ENCODE measurements around the gene RHOF. TPM values are rescaled to one million over a fixed set of nuclear protein-coding genes. Genes with fewer than 3 reads are reported as not detected.

The RHOF gene
- total and polyA plus RNA-seq, 2 of the 13 experiments (the other 11 are each of a cell fraction or from before 2014, with no cell fraction given) = 14.6 to 32.2 TPM

DNA sequence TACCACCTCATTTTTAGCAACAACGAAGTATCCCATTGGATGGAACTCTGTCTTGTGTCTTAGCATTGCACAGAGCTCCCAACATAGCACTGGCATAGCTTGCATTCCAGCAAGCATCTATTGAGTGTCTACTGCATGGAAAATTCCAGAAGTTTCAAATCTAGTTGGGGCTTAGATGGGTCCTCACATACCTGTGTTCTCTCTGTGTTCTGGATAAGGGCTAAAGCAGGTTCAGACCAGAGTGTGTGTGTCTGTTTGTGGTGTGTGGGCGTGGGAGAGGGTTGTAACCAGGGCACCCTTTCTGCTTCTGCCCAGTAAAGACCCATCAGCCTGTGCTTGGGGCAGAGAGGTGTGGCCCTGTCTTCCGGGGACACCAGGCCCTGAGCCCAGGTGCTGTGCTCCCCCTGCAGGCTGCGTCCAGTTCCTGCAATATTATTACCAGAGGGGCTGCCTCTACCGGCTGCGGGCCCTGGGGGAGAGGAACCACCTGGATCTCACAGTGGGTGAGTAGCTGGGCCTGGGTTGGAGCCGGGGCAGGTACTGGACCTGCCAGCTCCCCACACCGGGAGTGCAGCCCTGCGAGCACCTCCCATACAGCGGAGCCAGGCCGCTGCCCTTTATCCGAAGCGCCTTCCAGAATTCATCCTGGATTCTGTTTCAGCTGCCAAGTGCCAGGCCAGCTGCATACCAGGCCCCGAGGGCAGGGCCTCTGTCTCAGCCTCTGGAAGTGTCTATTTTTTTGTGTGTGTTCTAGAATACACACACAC lies 20.3 kb downstream of the RHOF start (continued):
- TF ChIP-seq, protein P1, sequence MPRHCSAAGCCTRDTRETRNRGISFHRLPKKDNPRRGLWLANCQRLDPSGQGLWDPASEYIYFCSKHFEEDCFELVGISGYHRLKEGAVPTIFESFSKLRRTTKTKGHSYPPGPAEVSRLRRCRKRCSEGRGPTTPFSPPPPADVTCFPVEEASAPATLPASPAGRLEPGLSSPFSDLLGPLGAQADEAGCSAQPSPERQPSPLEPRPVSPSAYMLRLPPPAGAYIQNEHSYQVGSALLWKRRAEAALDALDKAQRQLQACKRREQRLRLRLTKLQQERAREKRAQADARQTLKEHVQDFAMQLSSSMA (CRISPR knock-in tag; IDR thresholded peaks at IDR 0.05) = no peak
- TF ChIP-seq SP1 (IDR thresholded peaks at IDR 0.05) (no peak), SP1 (CRISPR knock-in tag; IDR thresholded peaks at IDR 0.05) (no peak), ZNF7 (CRISPR knock-in tag; IDR thresholded peaks at IDR 0.05) (no peak), FOSL1 (CRISPR knock-in tag; IDR thresholded peaks at IDR 0.05; ENCODE audit: borderline replicate concordance) (no peak), MZF1 (CRISPR knock-in tag; IDR thresholded peaks at IDR 0.05; ENCODE audit: borderline replicate concordance) (no peak), MAFK (conservative IDR thresholded peaks at IDR 0.05 in 1 of 2, IDR thresholded peaks at IDR 0.05 in 1 of 2; ENCODE audit: low read length in 2 of 2) (no peak), ZNF292 (CRISPR knock-in tag; IDR thresholded peaks at IDR 0.05; ENCODE audit: borderline replicate concordance, low read depth) (no peak), DMAP1 (CRISPR knock-in tag; IDR thresholded peaks at IDR 0.05) (no peak), SMC3 (IDR thresholded peaks at IDR 0.05; ENCODE audit: low read length) (peak; percentile 82), RAD21 (CRISPR knock-in tag; IDR thresholded peaks at IDR 0.05) (peak; percentile 95), ZFP82 (CRISPR knock-in tag; IDR thresholded peaks at IDR 0.05; ENCODE audit: borderline replicate concordance) (no peak), GTF2F1 (IDR thresholded peaks at IDR 0.05; ENCODE audit: low read length) (no peak), HOXA9 (CRISPR knock-in tag; IDR thresholded peaks at IDR 0.05; ENCODE audit: borderline replicate concordance) (no peak), SAP130 (CRISPR knock-in tag; IDR thresholded peaks at IDR 0.05; ENCODE audit: low read depth) (peak; percentile 53; the same call in 1 of the 2 replicates), ZNF615 (CRISPR knock-in tag; IDR thresholded peaks at IDR 0.05; ENCODE audit: borderline replicate concordance) (no peak), EEA1 (CRISPR knock-in tag; IDR thresholded peaks at IDR 0.05; ENCODE audit: borderline replicate concordance) (no peak)
- TF ChIP-seq, protein P2, sequence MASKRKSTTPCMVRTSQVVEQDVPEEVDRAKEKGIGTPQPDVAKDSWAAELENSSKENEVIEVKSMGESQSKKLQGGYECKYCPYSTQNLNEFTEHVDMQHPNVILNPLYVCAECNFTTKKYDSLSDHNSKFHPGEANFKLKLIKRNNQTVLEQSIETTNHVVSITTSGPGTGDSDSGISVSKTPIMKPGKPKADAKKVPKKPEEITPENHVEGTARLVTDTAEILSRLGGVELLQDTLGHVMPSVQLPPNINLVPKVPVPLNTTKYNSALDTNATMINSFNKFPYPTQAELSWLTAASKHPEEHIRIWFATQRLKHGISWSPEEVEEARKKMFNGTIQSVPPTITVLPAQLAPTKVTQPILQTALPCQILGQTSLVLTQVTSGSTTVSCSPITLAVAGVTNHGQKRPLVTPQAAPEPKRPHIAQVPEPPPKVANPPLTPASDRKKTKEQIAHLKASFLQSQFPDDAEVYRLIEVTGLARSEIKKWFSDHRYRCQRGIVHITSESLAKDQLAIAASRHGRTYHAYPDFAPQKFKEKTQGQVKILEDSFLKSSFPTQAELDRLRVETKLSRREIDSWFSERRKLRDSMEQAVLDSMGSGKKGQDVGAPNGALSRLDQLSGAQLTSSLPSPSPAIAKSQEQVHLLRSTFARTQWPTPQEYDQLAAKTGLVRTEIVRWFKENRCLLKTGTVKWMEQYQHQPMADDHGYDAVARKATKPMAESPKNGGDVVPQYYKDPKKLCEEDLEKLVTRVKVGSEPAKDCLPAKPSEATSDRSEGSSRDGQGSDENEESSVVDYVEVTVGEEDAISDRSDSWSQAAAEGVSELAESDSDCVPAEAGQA (IDR thresholded peaks at IDR 0.05; ENCODE audit: low read depth) = no peak
- TF ChIP-seq, protein P2 (CRISPR knock-in tag; IDR thresholded peaks at IDR 0.05; ENCODE audit: borderline replicate concordance) = no peak
- TF ChIP-seq, protein P3, sequence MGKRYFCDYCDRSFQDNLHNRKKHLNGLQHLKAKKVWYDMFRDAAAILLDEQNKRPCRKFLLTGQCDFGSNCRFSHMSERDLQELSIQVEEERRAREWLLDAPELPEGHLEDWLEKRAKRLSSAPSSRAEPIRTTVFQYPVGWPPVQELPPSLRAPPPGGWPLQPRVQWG (CRISPR knock-in tag; IDR thresholded peaks at IDR 0.05; ENCODE audit: borderline replicate concordance, low read depth) = no peak
- TF ChIP-seq, protein P4, sequence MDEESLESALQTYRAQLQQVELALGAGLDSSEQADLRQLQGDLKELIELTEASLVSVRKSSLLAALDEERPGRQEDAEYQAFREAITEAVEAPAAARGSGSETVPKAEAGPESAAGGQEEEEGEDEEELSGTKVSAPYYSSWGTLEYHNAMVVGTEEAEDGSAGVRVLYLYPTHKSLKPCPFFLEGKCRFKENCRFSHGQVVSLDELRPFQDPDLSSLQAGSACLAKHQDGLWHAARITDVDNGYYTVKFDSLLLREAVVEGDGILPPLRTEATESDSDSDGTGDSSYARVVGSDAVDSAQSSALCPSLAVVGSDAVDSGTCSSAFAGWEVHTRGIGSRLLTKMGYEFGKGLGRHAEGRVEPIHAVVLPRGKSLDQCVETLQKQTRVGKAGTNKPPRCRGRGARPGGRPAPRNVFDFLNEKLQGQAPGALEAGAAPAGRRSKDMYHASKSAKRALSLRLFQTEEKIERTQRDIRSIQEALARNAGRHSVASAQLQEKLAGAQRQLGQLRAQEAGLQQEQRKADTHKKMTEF (CRISPR knock-in tag; IDR thresholded peaks at IDR 0.05) = peak; percentile 44; the same call in 1 of the 2 replicates

Measured in HepG2 (cell line).